Left ventricle myocardium inferior (tissue), 1 donor: ENCODE measurements around the gene NPBWR2. TPM values are rescaled to one million over a fixed set of nuclear protein-coding genes. Genes with fewer than 3 reads are reported as not detected.

Experiments used
- DNase-seq: peaks from one replicate; pipeline ENCODE4 v3.0.0-alpha.2; 2020
- H3K27ac ChIP-seq: fragments of 200-600 bp; replicated peaks from 2 replicates; pipeline ENCODE4 v1.8.0; 2021
- H3K27me3 ChIP-seq: fragments of 200-600 bp; 2 replicates; pipeline ENCODE4 v1.8.0; 2021; ENCODE audit warnings: low read depth
- H3K36me3 ChIP-seq: fragments of 200-600 bp; 2 replicates; pipeline ENCODE4 v1.8.0; 2021
- H3K4me1 ChIP-seq: fragments of 200-600 bp; 2 replicates; pipeline ENCODE4 v1.8.0; 2021
- H3K4me3 ChIP-seq: fragments of 200-600 bp; 2 replicates; pipeline ENCODE4 v1.8.0; 2021; ENCODE audit warnings: mild to moderate bottlenecking, moderate library complexity
- H3K9me3 ChIP-seq: fragments of 200-600 bp; replicated peaks from 2 replicates; pipeline ENCODE4 v1.8.0; 2021
- CTCF ChIP-seq: fragments of 200-600 bp; IDR thresholded peaks from 2 replicates; pipeline ENCODE4 v1.8.0; 2021; ENCODE audit warnings: antibody characterized with exemption, mild to moderate bottlenecking, borderline replicate concordance
- intact Hi-C: fragments of 100-400 bp; cut with micrococcal nuclease; formaldehyde crosslinking; loops from one replicate; pipeline ENCODE4 v1.11.0; 2022
- total RNA-seq: library from RNA; stranded (reverse); fragmentation: NEBNext Ultra II Directional; extraction: Animal tissue kit (Norgen Biotek cat#: 25700); gene quantifications from one replicate; pipeline ENCODE4 v1.2.1, GENCODE V29; 2021
- donor health status: DM: no; HTN: yes; CAD: no; lungs with severe emphysema.

Gene NPBWR2
- total RNA-seq, 1 donor from 2014 or later: not detected

- no peak for DNase-seq
- TF ChIP-seq CTCF: no peak
- Histone ChIP-seq H3K36me3 (no peaks in the 10 kb centered on the region), H3K4me3 (no peak overlapping the region), H3K27ac (no peak overlapping the region), H3K9me3 (no peaks in the 10 kb centered on the region), H3K4me1 (peaks cover 26% of the 10 kb centered on the region), H3K27me3 (peaks cover 50% of the 10 kb centered on the region)
- intact Hi-C loops: no loop called here
These were observed 20.6 kb downstream of the NPBWR2 start for GRCh38 chr20:64086801-64087200.

- H3K27me3 ChIP-seq: peaks cover 47% of the 10 kb centered on the region
- no peak for DNase-seq
- no peaks in the 10 kb centered on the region for H3K36me3 ChIP-seq
- no peak overlapping the region for H3K4me3 ChIP-seq
- no peak for TF ChIP-seq CTCF
- H3K9me3 ChIP-seq: no peaks in the 10 kb centered on the region
- H3K27ac ChIP-seq: no peak overlapping the region
- peaks cover 34% of the 10 kb centered on the region for H3K4me1 ChIP-seq
- intact Hi-C loops: no loop called here
These were observed 22.6 kb downstream of the NPBWR2 start for GRCh38 chr20:64084685-64085152.

GRCh38 chr20:64083804-64084684 lies 23.3 kb downstream of the NPBWR2 start, which contains the start of gene LKAAEAR1:
Gene LKAAEAR1, minus strand, starts transcription at chr20:64084398. Its CDS starts 179 bp downstream, at chr20:64084219.
- Histone ChIP-seq H3K27ac (no peak within 1 kb of the TSS), H3K4me3 (peak within 1 kb of the TSS; percentile 73), H3K4me1 (peaks cover 39% of the 10 kb centered on the region), H3K36me3 (no peaks in the 10 kb centered on the region), H3K9me3 (no peaks in the 10 kb centered on the region), H3K27me3 (peaks cover 40% of the 10 kb centered on the region)
- peak; percentile 10 for TF ChIP-seq CTCF
- intact Hi-C loops: no loop called here
- no peak for DNase-seq

- H3K36me3 ChIP-seq: no peaks in the 10 kb centered on the region
- H3K4me3 ChIP-seq: peak overlapping the region; percentile 73
- peaks cover 39% of the 10 kb centered on the region for H3K27me3 ChIP-seq
- peak; percentile 74 for TF ChIP-seq CTCF
- H3K4me1 ChIP-seq: peaks cover 45% of the 10 kb centered on the region
- no peak overlapping the region for H3K27ac ChIP-seq
- peak; percentile 77 for DNase-seq
- no peaks in the 10 kb centered on the region for H3K9me3 ChIP-seq
- intact Hi-C loops: no loop called here
These were observed 24.0 kb downstream of the NPBWR2 start for GRCh38 chr20:64083378-64083803.

GRCh38 chr20:64082820-64083377 lies 24.5 kb downstream of the NPBWR2 start:
- TF ChIP-seq CTCF: no peak
- H3K4me3 ChIP-seq: peak overlapping the region; percentile 73
- no peak for DNase-seq
- H3K27me3 ChIP-seq: peaks cover 37% of the 10 kb centered on the region
- no peaks in the 10 kb centered on the region for H3K36me3 ChIP-seq
- H3K4me1 ChIP-seq: peaks cover 50% of the 10 kb centered on the region
- no peaks in the 10 kb centered on the region for H3K9me3 ChIP-seq
- H3K27ac ChIP-seq: no peak overlapping the region
- intact Hi-C loops: no loop called here
